AG04449 (cell line): ENCODE results near the gene SPTB.

Experiments
- CTCF ChIA-PET: fragments of 350-600 bp; formaldehyde crosslinking; extraction: SDS; loops from one replicate; lab custom pipeline; 2021; ENCODE audit warnings: antibody characterized with exemption; lab: Yijun Ruan, JAX
- POLR2A ChIA-PET: fragments of 400-600, 350-600 bp; formaldehyde crosslinking; extraction: SDS; loops from one replicate; lab custom pipeline; 2020; ENCODE audit warnings: antibody characterized with exemption, inconsistent platforms; lab: Yijun Ruan, JAX
- DNase-seq: peaks from one replicate; pipeline ENCODE4 v3.0.0-alpha.2; 2010; ENCODE audit warnings: low read depth, low spot score
- H3K4me3 ChIP-seq: 2 replicates; pipeline ENCODE4 v1.5.1; 2011; ENCODE audit warnings: low read depth, mild to moderate bottlenecking, control low read depth, low read length
- TF ChIP-seq, protein P1 (sequence below): IDR thresholded peaks from one replicate; pipeline ENCODE4 v1.5.1; 2011; ENCODE audit warnings: mild to moderate bottlenecking, moderate library complexity, low read length, control low read depth, inconsistent platforms; ENCODE audit not compliant: insufficient read depth; ENCODE audit errors: missing control alignments

The SPTB gene

DNA sequence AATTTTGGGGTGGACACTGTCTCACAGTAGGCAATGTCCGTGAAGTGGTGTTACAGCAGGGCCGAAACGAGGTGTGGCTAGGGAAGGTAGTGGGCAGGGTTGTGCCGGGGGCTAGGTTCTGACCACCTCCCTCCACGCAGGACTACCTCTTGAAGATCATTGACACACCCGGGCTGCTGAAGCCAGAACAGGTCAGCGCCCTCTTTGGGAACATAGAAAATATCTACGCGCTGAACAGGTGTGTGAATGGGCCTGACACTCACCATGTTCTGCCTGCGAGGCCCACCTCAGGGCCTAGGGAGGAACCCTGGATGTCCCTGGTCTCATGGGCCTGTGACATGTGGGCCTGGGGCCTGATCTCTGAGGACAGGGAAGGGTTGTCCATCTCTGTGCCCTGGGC, 150.9 kb downstream of the SPTB start:
- CTCF ChIA-PET = no interaction called here
- no peak overlapping the region for H3K4me3 ChIP-seq
- TF ChIP-seq, protein P1, sequence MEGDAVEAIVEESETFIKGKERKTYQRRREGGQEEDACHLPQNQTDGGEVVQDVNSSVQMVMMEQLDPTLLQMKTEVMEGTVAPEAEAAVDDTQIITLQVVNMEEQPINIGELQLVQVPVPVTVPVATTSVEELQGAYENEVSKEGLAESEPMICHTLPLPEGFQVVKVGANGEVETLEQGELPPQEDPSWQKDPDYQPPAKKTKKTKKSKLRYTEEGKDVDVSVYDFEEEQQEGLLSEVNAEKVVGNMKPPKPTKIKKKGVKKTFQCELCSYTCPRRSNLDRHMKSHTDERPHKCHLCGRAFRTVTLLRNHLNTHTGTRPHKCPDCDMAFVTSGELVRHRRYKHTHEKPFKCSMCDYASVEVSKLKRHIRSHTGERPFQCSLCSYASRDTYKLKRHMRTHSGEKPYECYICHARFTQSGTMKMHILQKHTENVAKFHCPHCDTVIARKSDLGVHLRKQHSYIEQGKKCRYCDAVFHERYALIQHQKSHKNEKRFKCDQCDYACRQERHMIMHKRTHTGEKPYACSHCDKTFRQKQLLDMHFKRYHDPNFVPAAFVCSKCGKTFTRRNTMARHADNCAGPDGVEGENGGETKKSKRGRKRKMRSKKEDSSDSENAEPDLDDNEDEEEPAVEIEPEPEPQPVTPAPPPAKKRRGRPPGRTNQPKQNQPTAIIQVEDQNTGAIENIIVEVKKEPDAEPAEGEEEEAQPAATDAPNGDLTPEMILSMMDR = no peak
- POLR2A ChIA-PET = no interaction called here
- no peak for DNase-seq

DNA sequence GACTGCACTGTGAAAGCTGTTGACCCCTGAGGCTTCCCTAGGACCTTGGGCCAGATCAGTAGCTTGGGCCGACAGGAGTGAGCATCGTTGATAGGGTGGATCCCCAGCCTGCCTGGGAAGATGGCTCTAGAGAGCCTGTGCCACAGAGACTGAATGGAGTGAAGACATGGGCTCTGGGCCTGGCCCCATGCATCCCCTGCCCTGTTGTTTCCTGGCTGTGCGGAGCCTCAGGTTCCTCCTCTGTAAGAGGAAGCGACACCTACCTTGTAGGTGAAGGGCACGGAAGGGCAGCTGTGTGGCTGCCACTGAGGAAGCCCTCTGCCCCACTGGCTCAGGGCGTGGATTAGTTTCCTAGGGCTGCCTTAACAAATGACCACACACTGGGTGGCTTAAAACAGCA, 151.6 kb downstream of the SPTB start:
- no peak overlapping the region for H3K4me3 ChIP-seq
- TF ChIP-seq, protein P1 = no peak
- ChIA-PET CTCF (no interaction called here), POLR2A (no interaction called here)
- no peak for DNase-seq

DNA sequence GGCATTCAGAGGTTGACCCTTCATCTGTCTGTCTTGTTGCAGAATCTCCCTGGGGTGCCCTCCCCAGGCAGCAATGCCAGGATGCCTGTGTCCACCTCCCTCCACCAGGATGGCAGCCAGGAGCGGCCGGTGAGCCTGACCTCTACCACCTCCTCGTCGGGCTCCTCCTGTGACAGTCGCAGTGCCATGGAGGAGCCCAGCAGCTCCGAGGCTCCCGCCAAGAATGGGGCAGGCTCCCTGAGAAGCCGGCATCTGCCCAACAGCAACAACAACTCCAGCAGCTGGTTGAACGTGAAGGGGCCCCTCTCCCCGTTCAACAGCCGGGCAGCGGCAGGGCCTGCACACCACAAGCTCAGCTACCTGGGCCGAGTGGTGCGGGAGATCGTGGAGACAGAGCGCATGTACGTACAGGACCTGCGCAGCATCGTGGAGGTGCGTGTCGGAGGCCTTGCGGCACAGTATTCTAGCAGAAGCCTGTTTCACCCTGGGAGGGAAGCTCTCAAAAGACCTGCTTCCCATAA, 152.1 kb downstream of the SPTB start:
- ChIA-PET CTCF (no interaction called here), POLR2A (no interaction called here)
- H3K4me3 ChIP-seq = no peak overlapping the region
- DNase-seq = no peak
- TF ChIP-seq, protein P1 = no peak

DNA sequence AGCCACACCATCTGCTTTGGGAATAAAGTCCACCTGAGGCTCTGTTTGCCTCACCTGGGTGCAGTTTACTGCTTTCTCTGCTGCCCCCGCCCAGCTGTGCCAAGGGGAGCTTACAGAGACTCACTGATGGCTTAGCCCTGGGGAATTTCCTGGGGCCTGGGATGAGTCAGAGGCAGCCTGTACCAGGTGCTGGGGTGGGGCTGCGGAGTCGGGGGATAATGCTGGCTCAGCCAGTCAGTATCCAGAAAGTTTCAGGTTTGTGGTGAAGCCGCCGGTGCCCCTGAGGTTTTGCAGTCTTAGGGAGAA, 153.2 kb downstream of the SPTB start:
- H3K4me3 ChIP-seq = no peak overlapping the region
- ChIA-PET CTCF (no interaction called here), POLR2A (interaction anchor here (0.9 kb wide), 1 partner anchor 186 kb away, joined by 3 read pairs; the partner anchor contains the start of gene HSPA2)
- TF ChIP-seq, protein P1 = no peak
- DNase-seq = no peak

DNA sequence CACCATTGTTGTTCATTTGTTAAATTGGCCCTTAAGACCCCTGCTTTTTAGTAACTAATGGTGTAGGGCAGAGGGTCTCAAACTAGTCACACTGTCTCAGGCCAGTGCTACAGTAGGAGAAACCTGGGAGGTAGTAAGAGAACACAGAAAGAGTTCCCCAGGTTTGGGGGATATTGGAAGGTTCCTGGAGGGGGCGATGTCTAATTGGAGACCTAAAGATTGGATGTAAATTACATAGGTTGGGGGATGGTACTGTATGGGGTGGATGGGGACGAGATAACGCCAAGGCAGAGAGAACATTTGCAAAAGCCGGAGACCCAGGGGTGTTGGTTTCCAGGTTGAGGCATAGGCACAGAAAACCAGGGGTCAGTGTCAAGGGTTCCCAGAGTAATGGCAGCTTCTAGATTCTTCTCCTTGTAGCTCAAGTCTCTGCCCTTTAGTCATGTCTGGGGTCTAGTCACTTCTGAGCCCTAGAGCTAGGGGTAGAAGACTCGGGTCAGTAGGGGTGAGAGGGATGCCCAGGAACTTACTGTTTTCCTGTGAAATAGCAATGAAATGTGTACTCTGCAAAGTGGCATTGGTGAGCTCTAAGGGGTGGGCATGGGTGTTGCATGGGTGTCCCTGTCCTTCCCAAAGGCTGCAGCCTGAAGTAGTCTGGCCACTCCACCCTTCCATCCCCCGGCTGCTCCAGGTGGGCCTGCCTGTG, 153.7 kb downstream of the SPTB start:
- POLR2A ChIA-PET = interaction anchor here (0.9 kb wide), 1 partner anchor 186 kb away, joined by 3 read pairs; the partner anchor contains the start of gene HSPA2
- H3K4me3 ChIP-seq = no peak overlapping the region
- CTCF ChIA-PET = interaction anchor here (1.3 kb wide), 1 partner anchor 22 kb away, joined by 4 read pairs; the partner anchor contains the start of gene PLEKHG3

DNA sequence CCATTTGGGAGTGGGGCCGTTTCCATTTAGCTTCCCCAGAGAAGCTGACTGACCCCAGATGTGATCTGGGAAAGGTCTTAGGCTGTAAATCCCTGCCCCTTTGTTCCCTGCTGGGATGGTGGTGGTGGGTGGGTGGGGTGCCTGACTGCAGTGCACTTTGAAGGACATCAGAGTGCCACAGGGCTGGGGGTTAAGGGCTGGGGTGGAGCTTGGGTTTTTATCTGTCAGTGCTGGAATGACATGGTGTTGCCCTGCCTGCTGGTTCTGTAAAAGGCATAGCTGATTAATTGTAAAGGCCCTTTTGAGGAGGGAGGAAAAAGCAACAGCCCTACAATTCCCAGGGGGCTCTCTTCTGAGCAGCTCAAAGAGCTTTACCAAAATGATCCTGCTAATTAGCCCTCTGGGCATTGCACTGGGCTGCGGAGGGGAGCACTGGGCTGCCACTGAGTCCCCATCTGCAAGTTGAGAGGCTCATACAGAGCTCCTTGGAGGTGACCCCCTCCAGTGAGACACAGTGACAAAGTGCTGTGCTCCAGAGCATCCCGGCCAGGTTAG, 154.4 kb downstream of the SPTB start:
- POLR2A ChIA-PET = no interaction called here
- no peak for DNase-seq
- CTCF ChIA-PET = interaction anchor here (1.0 to 1.7 kb wide), 5 partner anchors 10 to 54 kb away, joined by 3 to 4 read pairs (median 3); partner anchors contain the start of gene PLEKHG3
- H3K4me3 ChIP-seq = no peak overlapping the region
- TF ChIP-seq, protein P1 = no peak

More for the DNA sequence above, 153.7 kb downstream of the SPTB start:
- DNase-seq = no peak
- TF ChIP-seq, protein P1 = no peak
